ENCODE measurements around the gene ESRP2. TPM values are rescaled to one million over a fixed set of nuclear protein-coding genes. Genes with fewer than 3 reads are reported as not detected.
A peak's percentile ranks its signal among the peaks of the same experiment; 100 is the strongest.

Gene ESRP2
- total RNA-seq, 3 donors from 2014 or later = 0.80 to 58.0 (median 26.5) TPM

DNA sequence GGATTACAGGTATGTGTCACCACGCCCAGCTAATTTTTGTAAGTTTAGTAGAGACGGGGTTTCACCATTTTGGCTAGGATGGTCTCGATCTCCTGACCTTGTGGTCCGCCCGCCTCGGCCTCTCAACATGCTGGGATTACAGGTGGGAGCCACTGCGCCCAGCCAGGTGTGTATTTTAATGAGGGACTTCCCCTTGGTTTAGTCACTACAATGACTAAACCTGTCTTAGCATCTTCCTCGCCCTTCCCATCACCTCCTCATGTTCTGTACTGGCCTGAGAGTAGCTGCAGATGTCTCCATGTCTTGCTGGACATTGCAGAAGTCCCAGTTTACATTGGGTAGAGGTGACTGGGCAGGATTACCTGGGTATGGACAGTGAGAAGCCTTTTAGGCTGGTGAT is 38.0 kb upstream of the ESRP2 start:
- no peak overlapping the region for H3K4me3 ChIP-seq
- no peak for TF ChIP-seq CTCF (IDR thresholded peaks at IDR 0.05)
- TF ChIP-seq POLR2A (IDR thresholded peaks at IDR 0.05) = no peak
- no peak for TF ChIP-seq POLR2AphosphoS5 (IDR thresholded peaks at IDR 0.05)
- intact Hi-C loops (cut with DNase I; ENCODE audit: low total_unique reads) = no loop called here
- no peaks in the 10 kb centered on the region for H3K27me3 ChIP-seq
- peak overlapping the region in 1 of 2 donors; percentile 3 for H3K27ac ChIP-seq
- no peaks in the 10 kb centered on the region for H3K9me3 ChIP-seq
- DNase-seq (ENCODE audit: low spot score in 2 of 2) = no peak
- no peaks in the 10 kb centered on the region for H3K36me3 ChIP-seq
- no peaks in the 10 kb centered on the region for H3K4me1 ChIP-seq

DNA sequence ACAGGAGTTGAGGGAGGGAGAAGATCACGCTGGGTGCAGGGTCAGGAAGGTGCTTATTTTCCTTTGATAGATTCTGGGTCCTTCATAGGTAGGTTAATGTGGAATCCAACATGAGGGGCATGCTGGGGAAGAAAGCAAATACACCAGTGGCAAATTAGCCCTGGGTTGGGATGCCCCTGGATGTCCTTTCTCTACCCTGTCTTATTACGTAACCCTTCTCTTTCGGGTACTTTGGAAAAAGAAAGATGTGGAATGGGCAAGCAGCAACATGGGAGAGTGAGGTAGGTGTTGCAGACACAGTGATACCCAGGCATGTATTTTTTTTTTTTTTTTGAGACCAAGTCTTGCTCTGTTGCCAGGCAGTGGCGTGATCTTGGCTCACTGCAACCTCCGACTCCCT is 37.5 kb upstream of the ESRP2 start:
- H3K27ac ChIP-seq = peak overlapping the region in 1 of 2 donors; percentile 3
- no peak overlapping the region for H3K4me3 ChIP-seq
- no peak for TF ChIP-seq POLR2AphosphoS5 (IDR thresholded peaks at IDR 0.05)
- TF ChIP-seq CTCF (IDR thresholded peaks at IDR 0.05) = no peak
- no peak for TF ChIP-seq POLR2A (IDR thresholded peaks at IDR 0.05)
- intact Hi-C loops (cut with DNase I; ENCODE audit: low total_unique reads) = no loop called here
- H3K4me1 ChIP-seq = no peaks in the 10 kb centered on the region
- H3K27me3 ChIP-seq = no peaks in the 10 kb centered on the region
- H3K36me3 ChIP-seq = no peaks in the 10 kb centered on the region
- no peak for DNase-seq (ENCODE audit: low spot score in 2 of 2)
- H3K9me3 ChIP-seq = no peaks in the 10 kb centered on the region

- DNase-seq (ENCODE audit: low spot score in 2 of 2) = no peak
- Histone ChIP-seq H3K9me3 (no peaks in the 10 kb centered on the region), H3K36me3 (no peaks in the 10 kb centered on the region), H3K4me1 (no peaks in the 10 kb centered on the region), H3K27me3 (no peaks in the 10 kb centered on the region), H3K27ac (peak overlapping the region in 1 of 2 donors; percentile 15), H3K4me3 (no peak overlapping the region)
- intact Hi-C loops (cut with DNase I; ENCODE audit: low total_unique reads) = no loop called here
- TF ChIP-seq CTCF (IDR thresholded peaks at IDR 0.05) (no peak), POLR2A (IDR thresholded peaks at IDR 0.05) (no peak), POLR2AphosphoS5 (IDR thresholded peaks at IDR 0.05) (no peak)
Measured at GRCh38 chr16:68272507-68273209, 36.7 kb upstream of the ESRP2 start.

GRCh38 chr16:68270353-68270752 is 34.4 kb upstream of the ESRP2 start:
- Histone ChIP-seq H3K27ac (no peak overlapping the region), H3K9me3 (no peaks in the 10 kb centered on the region), H3K27me3 (no peaks in the 10 kb centered on the region), H3K4me3 (no peak overlapping the region), H3K36me3 (no peaks in the 10 kb centered on the region), H3K4me1 (no peaks in the 10 kb centered on the region)
- intact Hi-C loops (cut with DNase I; ENCODE audit: low total_unique reads) = no loop called here
- no peak for TF ChIP-seq POLR2AphosphoS5 (IDR thresholded peaks at IDR 0.05)
- no peak for TF ChIP-seq CTCF (IDR thresholded peaks at IDR 0.05)
- no peak for TF ChIP-seq POLR2A (IDR thresholded peaks at IDR 0.05)
- no peak for DNase-seq (ENCODE audit: low spot score in 2 of 2)

- Histone ChIP-seq H3K27me3 (no peaks in the 10 kb centered on the region), H3K27ac (no peak overlapping the region), H3K9me3 (no peaks in the 10 kb centered on the region), H3K36me3 (no peaks in the 10 kb centered on the region), H3K4me1 (no peaks in the 10 kb centered on the region), H3K4me3 (no peak overlapping the region)
- intact Hi-C loops (cut with DNase I; ENCODE audit: low total_unique reads) = no loop called here
- no peak for DNase-seq (ENCODE audit: low spot score in 2 of 2)
- no peak for TF ChIP-seq CTCF (IDR thresholded peaks at IDR 0.05)
- no peak for TF ChIP-seq POLR2A (IDR thresholded peaks at IDR 0.05)
- TF ChIP-seq POLR2AphosphoS5 (IDR thresholded peaks at IDR 0.05) = no peak
Measured at GRCh38 chr16:68269793-68270192, 33.9 kb upstream of the ESRP2 start.
